Left ventricle myocardium inferior (tissue), 1 donor: ENCODE results near the gene CHRDL2. TPM values are rescaled to one million over a fixed set of nuclear protein-coding genes. Genes with fewer than 3 reads are reported as not detected.

ENCODE experiments used
- DNase-seq: peaks from one replicate; pipeline ENCODE4 v3.0.0-alpha.2; 2020
- H3K27ac ChIP-seq: fragments of 200-600 bp; replicated peaks from 2 replicates; pipeline ENCODE4 v1.8.0; 2021
- H3K27me3 ChIP-seq: fragments of 200-600 bp; 2 replicates; pipeline ENCODE4 v1.8.0; 2021; ENCODE audit warnings: low read depth
- H3K36me3 ChIP-seq: fragments of 200-600 bp; 2 replicates; pipeline ENCODE4 v1.8.0; 2021
- H3K4me1 ChIP-seq: fragments of 200-600 bp; 2 replicates; pipeline ENCODE4 v1.8.0; 2021
- H3K4me3 ChIP-seq: fragments of 200-600 bp; 2 replicates; pipeline ENCODE4 v1.8.0; 2021; ENCODE audit warnings: mild to moderate bottlenecking, moderate library complexity
- H3K9me3 ChIP-seq: fragments of 200-600 bp; replicated peaks from 2 replicates; pipeline ENCODE4 v1.8.0; 2021
- intact Hi-C: fragments of 100-400 bp; cut with micrococcal nuclease; formaldehyde crosslinking; loops from one replicate; pipeline ENCODE4 v1.11.0; 2022
- total RNA-seq: library from RNA; stranded (reverse); fragmentation: NEBNext Ultra II Directional; extraction: Animal tissue kit (Norgen Biotek cat#: 25700); gene quantifications from one replicate; pipeline ENCODE4 v1.2.1, GENCODE V29; 2021
- TF ChIP-seq, protein P1 (sequence below): fragments of 200-600 bp; IDR thresholded peaks from 2 replicates; pipeline ENCODE4 v1.8.0; 2021; ENCODE audit warnings: antibody characterized with exemption, mild to moderate bottlenecking, borderline replicate concordance
- donor health status: DM: no; HTN: yes; CAD: no; lungs with severe emphysema.

The CHRDL2 gene
- total RNA-seq, 1 donor from 2014 or later: 6.5 TPM

DNA sequence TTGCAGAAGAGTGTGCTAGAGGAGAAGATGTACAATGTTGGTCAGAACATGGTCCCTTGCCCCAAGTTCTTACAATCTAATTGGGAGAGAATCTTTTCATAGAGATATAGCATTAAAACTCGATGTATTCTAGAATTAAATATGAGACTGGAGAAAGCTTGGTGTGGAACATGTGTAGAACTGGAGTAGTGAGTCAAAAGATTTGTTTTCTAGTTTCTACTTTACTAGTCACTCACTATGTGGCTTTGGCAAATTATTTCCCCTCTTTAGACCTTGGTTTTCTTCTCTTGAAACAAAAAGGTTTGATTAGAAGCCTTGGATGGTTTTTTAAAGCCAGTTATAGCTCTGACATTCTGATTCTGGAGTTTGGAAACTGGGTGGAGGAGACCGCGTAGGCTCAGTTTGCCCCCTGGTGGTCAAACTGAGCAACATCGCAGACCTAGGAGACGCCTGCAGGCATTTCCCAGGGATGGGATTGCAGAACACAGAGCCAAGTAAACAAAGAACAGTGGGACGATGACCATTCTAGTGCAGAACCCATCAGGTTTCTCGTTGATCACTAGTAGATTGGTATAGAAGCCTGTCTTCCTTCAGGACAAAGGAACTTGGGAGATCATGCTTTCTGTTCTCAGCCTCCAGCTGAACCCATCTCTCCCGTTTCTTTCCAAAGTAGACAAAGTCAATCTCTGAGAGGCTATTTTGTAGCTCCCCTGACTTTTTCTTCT lies 8.5 kb upstream of the CHRDL2 start:
- Histone ChIP-seq H3K36me3 (no peaks in the 10 kb centered on the region), H3K27me3 (peaks cover 7% of the 10 kb centered on the region), H3K4me1 (no peaks in the 10 kb centered on the region), H3K4me3 (no peak overlapping the region), H3K27ac (no peak overlapping the region), H3K9me3 (no peaks in the 10 kb centered on the region)
- TF ChIP-seq, protein P1, sequence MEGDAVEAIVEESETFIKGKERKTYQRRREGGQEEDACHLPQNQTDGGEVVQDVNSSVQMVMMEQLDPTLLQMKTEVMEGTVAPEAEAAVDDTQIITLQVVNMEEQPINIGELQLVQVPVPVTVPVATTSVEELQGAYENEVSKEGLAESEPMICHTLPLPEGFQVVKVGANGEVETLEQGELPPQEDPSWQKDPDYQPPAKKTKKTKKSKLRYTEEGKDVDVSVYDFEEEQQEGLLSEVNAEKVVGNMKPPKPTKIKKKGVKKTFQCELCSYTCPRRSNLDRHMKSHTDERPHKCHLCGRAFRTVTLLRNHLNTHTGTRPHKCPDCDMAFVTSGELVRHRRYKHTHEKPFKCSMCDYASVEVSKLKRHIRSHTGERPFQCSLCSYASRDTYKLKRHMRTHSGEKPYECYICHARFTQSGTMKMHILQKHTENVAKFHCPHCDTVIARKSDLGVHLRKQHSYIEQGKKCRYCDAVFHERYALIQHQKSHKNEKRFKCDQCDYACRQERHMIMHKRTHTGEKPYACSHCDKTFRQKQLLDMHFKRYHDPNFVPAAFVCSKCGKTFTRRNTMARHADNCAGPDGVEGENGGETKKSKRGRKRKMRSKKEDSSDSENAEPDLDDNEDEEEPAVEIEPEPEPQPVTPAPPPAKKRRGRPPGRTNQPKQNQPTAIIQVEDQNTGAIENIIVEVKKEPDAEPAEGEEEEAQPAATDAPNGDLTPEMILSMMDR: peak; percentile 93
- DNase-seq: peak; percentile 33
- intact Hi-C loops: no loop called here

DNA sequence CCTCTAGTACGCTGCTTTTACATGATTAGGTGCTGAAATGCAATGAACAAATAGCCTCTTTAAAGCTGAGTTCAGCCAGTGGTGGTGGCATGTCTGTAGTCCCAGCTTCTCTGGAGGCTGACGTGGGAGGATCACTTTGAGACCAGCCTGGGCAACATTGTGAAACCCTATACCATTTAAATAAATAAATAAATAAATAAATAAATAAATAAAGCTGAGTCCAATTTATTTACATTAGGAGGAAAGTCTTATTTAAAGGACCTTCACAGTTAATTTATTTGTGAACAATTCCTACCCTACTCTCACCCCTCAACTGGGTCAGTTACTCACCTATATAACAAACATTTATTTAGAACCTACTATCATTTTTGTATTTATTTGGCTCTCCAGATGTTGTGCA lies 4.8 kb upstream of the CHRDL2 start:
- intact Hi-C loops: no loop called here

DNA sequence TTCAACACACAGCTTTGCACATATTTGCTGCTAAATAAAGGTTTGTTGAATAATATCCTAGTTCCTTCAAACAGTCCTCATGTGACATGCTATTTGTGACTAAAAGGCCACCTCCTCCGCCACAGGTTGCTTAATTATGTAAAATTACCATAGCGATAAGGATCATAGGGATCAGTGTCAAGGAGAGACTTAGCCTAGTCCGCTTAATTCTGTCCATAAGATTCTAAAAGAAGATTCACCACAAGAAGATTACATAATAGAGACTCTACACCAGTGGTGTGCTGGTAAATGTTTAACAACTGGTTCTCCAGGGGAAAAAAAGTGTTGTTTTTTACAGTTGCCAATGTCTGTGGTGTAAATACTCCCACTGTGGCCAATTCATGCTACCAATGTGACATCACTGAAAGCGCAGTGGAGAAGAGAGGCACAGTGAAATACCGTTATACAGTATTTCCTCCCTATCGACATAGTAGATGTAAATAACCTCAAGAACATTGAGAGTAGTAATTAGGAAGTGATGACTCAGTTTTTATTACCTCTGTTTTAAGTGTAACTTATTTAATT lies 4.2 kb upstream of the CHRDL2 start:
- TF ChIP-seq, protein P1: no peak
- Histone ChIP-seq H3K27ac (no peak overlapping the region), H3K9me3 (no peaks in the 10 kb centered on the region), H3K36me3 (no peaks in the 10 kb centered on the region), H3K4me3 (no peak overlapping the region), H3K4me1 (peaks cover 7% of the 10 kb centered on the region), H3K27me3 (peaks cover 49% of the 10 kb centered on the region)
- no peak for DNase-seq
- intact Hi-C loops: no loop called here

More for the DNA sequence above, 4.8 kb upstream of the CHRDL2 start:
- H3K4me1 ChIP-seq: peaks cover 7% of the 10 kb centered on the region
- H3K27me3 ChIP-seq: peaks cover 43% of the 10 kb centered on the region
- DNase-seq: no peak
- no peak overlapping the region for H3K27ac ChIP-seq
- H3K36me3 ChIP-seq: no peaks in the 10 kb centered on the region
- no peak overlapping the region for H3K4me3 ChIP-seq
- H3K9me3 ChIP-seq: no peaks in the 10 kb centered on the region
- TF ChIP-seq, protein P1: no peak

DNA sequence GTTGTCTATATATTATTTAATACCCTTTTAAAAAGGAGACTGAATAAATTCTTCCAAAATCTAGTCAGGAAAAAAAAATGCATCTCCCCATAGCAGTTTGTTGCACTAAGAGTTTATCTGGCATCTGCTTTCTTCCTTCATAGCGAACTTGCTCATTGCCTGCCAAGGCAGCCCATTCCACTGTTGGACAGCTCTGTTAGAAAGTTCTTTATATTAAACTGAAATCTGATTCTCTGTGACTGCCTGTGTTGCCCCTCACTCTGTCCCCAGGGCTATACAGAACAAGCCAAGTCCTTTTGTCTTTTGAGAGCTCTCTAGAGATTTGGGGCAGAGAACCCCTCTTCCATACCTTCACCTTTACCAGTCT lies 3.3 kb upstream of the CHRDL2 start:
- Histone ChIP-seq H3K36me3 (no peaks in the 10 kb centered on the region), H3K27me3 (peaks cover 58% of the 10 kb centered on the region), H3K27ac (no peak overlapping the region), H3K4me3 (no peak overlapping the region), H3K4me1 (peaks cover 7% of the 10 kb centered on the region), H3K9me3 (no peaks in the 10 kb centered on the region)
- TF ChIP-seq, protein P1: no peak
- intact Hi-C loops: no loop called here
- no peak for DNase-seq

DNA sequence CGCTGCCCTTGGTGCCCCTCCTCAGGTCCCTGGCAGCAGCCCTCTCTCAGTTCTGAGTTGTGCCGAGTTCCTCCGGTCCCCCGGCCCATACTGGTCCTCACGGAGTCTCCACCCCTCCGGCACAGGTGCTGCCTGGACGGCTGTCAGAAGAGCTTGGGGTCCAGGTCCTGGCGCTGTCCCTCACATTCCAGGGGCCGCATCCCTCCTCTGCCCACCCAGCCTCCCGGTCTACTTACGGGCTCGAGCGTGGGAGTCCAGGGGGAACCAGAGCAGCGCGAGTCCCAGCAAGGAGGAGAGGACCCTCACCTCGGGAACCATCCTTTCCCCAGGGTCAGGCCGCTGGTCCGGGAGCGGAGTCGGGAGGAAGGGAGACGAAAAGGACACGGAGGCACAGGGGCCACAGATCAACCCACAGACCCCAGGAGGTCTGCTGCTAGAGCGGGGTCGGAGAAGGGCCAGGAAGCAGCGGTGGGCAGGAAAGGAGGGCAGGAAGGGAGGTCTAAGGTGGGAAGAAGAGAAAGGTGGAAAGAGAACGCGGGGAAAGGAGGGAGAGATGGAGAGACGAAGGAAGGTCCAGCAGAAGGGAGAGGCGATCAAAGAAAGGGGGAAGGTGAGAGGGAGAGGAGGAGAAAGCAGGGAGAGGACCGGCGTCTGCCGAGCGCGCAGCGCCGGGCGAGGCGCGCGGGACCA lies 510 bp downstream of the CHRDL2 start:
- no peaks in the 10 kb centered on the region for H3K9me3 ChIP-seq
- H3K36me3 ChIP-seq: no peaks in the 10 kb centered on the region
- peak overlapping the region; percentile 63 for H3K4me3 ChIP-seq
- DNase-seq: no peak
- peaks cover 63% of the 10 kb centered on the region for H3K27me3 ChIP-seq
- intact Hi-C loops: no loop called here
- H3K27ac ChIP-seq: no peak overlapping the region
- peaks cover 16% of the 10 kb centered on the region for H3K4me1 ChIP-seq
- TF ChIP-seq, protein P1: no peak
